Measurements from ENCODE around the gene RAD52.

Gene RAD52

GRCh38 chr12:865614-866013 is 83.9 kb downstream of the RAD52 start:
- POLR2A ChIA-PET = no interaction called here

GRCh38 chr12:863285-863684 is 86.2 kb downstream of the RAD52 start:
- CTCF ChIA-PET = interaction anchor here (1.7 kb wide), 1 partner anchor 10 kb away, joined by 5 read pairs; no protein-coding TSS in a partner anchor

More at GRCh38 chr12:865614-866013, 83.9 kb downstream of the RAD52 start:
- DNase-seq (ENCODE audit: extremely low spot score) = no peak
- CTCF ChIA-PET = interaction anchor here (1.3 to 2.0 kb wide), 2 partner anchors 9 to 14 kb away, joined by 4 read pairs; no protein-coding TSS in a partner anchor
- TF ChIP-seq CTCF (IDR thresholded peaks at IDR 0.05; ENCODE audit: control extremely low read depth, extremely low read depth, low read depth, missing control alignments) = no peak

GRCh38 chr12:862303-862911 is 87.1 kb downstream of the RAD52 start:
- ChIA-PET CTCF (interaction anchor here (1.0 to 1.7 kb wide), 6 partner anchors 8 to 28 kb away, joined by 3 to 5 read pairs (median 4); no protein-coding TSS in a partner anchor), POLR2A (no interaction called here)
- DNase-seq (ENCODE audit: extremely low spot score) = no peak
- no peak for TF ChIP-seq CTCF (IDR thresholded peaks at IDR 0.05; ENCODE audit: control extremely low read depth, extremely low read depth, low read depth, missing control alignments)

More at GRCh38 chr12:863285-863684, 86.2 kb downstream of the RAD52 start:
- DNase-seq (ENCODE audit: extremely low spot score) = no peak
- no peak for TF ChIP-seq CTCF (IDR thresholded peaks at IDR 0.05; ENCODE audit: control extremely low read depth, extremely low read depth, low read depth, missing control alignments)
- POLR2A ChIA-PET = no interaction called here
